Fibroblast of skin of scalp (primary cell): ENCODE measurements around the gene CHADL. TPM values are rescaled to one million over a fixed set of nuclear protein-coding genes. Genes with fewer than 3 reads are reported as not detected.
"Not testable (repeated sequence)": the region's sequence is repeated elsewhere in the genome, so short reads cannot be mapped to it uniquely, and the experiment has no call there.

Experiments
- DNase-seq: peaks from one replicate; pipeline ENCODE4 v3.0.0-alpha.2; 2013
- polyA plus RNA-seq, 2 experiments: library from polyadenylated mRNA; unstranded; fragments of 120-200 nt; gene quantifications; one replicate each; pipeline ENCODE4 v1.2.1, GENCODE V29; 2013; ENCODE audit not compliant: insufficient read length in 2 of 2

The CHADL gene
- 0.30 TPM for polyA plus RNA-seq (2013, experiment 1 of 2; ENCODE audit: insufficient read length)
- polyA plus RNA-seq (2013, experiment 2 of 2; ENCODE audit: insufficient read length): 0.49 TPM

GRCh38 chr22:41240377-41241132, at the start of gene CHADL:
CHADL (minus strand) TSS chr22:41240931; CDS start chr22:41240881, 50 bp downstream.
- no peak for DNase-seq

GRCh38 chr22:41289671-41290070, 48.9 kb upstream of the CHADL start:
- DNase-seq: peak; percentile 43

- DNase-seq: peak; percentile 64
Measured at GRCh38 chr22:41288245-41288946, 47.7 kb upstream of the CHADL start.

GRCh38 chr22:41286639-41287091, 45.9 kb upstream of the CHADL start:
- peak; percentile 22 for DNase-seq

- peak; percentile 98 for DNase-seq
Measured at GRCh38 chr22:41285820-41286638, 45.3 kb upstream of the CHADL start, which contains the start of gene RANGAP1. RANGAP1 (minus strand) TSS chr22:41286187; CDS start chr22:41281044, 5,143 bp downstream.

- DNase-seq: peak; percentile 83
Measured at GRCh38 chr22:41285441-41285819, 44.7 kb upstream of the CHADL start.

GRCh38 chr22:41284465-41284864, 43.7 kb upstream of the CHADL start:
- no peak for DNase-seq

- DNase-seq: no peak
Measured at GRCh38 chr22:41280854-41281253, 40.1 kb upstream of the CHADL start.

- DNase-seq: no peak
Measured at GRCh38 chr22:41280065-41280464, 39.3 kb upstream of the CHADL start.

GRCh38 chr22:41274856-41275255, 34.1 kb upstream of the CHADL start:
- DNase-seq: no peak

GRCh38 chr22:41273128-41273527, 32.4 kb upstream of the CHADL start:
- no peak for DNase-seq

GRCh38 chr22:41271787-41272186, 31.1 kb upstream of the CHADL start:
- no peak for DNase-seq

- no peak for DNase-seq
Measured at GRCh38 chr22:41267958-41268357, 27.2 kb upstream of the CHADL start.

- no peak for DNase-seq
Measured at GRCh38 chr22:41264408-41264941, 23.7 kb upstream of the CHADL start.

GRCh38 chr22:41263704-41264103, 23.0 kb upstream of the CHADL start:
- no peak for DNase-seq

GRCh38 chr22:41262250-41262765, 21.6 kb upstream of the CHADL start:
- no peak for DNase-seq

GRCh38 chr22:41261541-41262249, 21.0 kb upstream of the CHADL start:
- DNase-seq: no peak

- no peak for DNase-seq
Measured at GRCh38 chr22:41260871-41261270, 20.1 kb upstream of the CHADL start.

GRCh38 chr22:41259756-41260155, 19.0 kb upstream of the CHADL start:
- DNase-seq: not testable (repeated sequence)

GRCh38 chr22:41257696-41258095, 17.0 kb upstream of the CHADL start:
- no peak for DNase-seq
